ENCODE results near the gene ELMO3. TPM values are rescaled to one million over a fixed set of nuclear protein-coding genes. Genes with fewer than 3 reads are reported as not detected.

ELMO3 gene
- total RNA-seq, 1 donor from 2014 or later = 5.5 TPM

DNA sequence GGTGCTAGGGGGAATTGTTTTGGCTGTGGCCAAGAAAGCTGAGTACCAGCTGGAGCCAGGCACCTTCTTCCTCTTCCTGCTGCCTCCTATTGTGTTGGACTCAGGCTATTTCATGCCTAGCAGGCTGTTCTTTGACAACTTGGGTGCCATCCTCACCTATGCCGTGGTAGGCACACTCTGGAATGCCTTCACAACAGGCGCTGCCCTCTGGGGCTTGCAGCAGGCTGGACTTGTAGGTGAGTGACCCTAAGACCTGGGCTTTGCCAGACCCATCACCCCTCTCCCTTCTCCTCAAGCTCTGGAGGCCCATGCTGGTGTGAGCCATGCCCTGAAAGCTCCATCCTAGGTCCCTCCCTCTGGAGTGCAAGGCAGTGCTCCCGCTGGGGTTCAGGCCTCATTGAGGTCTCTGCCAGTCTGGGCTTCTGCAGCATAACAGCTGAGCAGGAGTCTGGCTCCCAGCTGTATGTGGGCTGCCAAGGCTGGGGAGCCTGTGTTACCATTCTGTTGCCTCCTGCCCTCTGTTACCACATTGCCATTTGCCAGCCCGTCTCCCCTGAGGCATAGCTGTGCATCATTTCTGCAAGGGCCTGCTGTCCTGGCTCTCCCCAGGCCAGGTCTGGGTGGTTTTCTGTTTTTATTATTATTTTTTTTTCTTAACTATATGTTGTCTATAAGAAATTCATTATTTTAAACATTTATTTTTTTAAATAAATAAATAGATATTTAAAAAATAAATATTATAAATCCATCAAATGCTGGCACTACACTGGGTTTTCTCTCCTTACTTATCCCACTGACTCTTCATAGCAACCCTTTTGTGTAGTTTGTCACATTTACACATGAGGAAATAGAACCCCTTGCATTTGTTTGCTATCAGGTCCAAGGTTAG lies 53.9 kb downstream of the ELMO3 start:
- DNase-seq (ENCODE audit: low spot score, unreplicated experiment) = no peak
- TF ChIP-seq, protein P1, sequence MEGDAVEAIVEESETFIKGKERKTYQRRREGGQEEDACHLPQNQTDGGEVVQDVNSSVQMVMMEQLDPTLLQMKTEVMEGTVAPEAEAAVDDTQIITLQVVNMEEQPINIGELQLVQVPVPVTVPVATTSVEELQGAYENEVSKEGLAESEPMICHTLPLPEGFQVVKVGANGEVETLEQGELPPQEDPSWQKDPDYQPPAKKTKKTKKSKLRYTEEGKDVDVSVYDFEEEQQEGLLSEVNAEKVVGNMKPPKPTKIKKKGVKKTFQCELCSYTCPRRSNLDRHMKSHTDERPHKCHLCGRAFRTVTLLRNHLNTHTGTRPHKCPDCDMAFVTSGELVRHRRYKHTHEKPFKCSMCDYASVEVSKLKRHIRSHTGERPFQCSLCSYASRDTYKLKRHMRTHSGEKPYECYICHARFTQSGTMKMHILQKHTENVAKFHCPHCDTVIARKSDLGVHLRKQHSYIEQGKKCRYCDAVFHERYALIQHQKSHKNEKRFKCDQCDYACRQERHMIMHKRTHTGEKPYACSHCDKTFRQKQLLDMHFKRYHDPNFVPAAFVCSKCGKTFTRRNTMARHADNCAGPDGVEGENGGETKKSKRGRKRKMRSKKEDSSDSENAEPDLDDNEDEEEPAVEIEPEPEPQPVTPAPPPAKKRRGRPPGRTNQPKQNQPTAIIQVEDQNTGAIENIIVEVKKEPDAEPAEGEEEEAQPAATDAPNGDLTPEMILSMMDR (IDR thresholded peaks at IDR 0.05; ENCODE audit: unreplicated experiment) = no peak
- H3K36me3 Mint-ChIP-seq (ENCODE audit: insufficient read depth) = no peaks in the 10 kb centered on the region
- no peaks in the 10 kb centered on the region for H3K9me3 Mint-ChIP-seq (ENCODE audit: low read depth)
- peaks cover 39% of the 10 kb centered on the region for H3K27me3 Mint-ChIP-seq
- peaks cover 8% of the 10 kb centered on the region for H3K4me1 Mint-ChIP-seq (ENCODE audit: low read depth)
- H3K27ac Mint-ChIP-seq = no peak overlapping the region
- H3K4me3 Mint-ChIP-seq (ENCODE audit: low read depth) = no peak overlapping the region

Small RNAs within 50 kb of the gene (microRNA-seq; reads per million reads assigned to microRNA genes)
- gene MIR328 (ENCODE audit: borderline number of aligned reads, unreplicated experiment) = 115 reads per million, percentile 56 among the genes with 10 or more reads in this experiment

Other genes starting within 250 kb of the ELMO3 start
- 2.7 and 4.8 TPM in 2 replicates for gene CES3, start 237.9 kb upstream of the ELMO3 start, total RNA-seq
- 4.6 and 5.2 TPM in 2 replicates for gene CES4A, start 210.5 kb upstream of the ELMO3 start, total RNA-seq
- 86.6 and 87.3 TPM in 2 replicates for gene CBFB, start 170.0 kb upstream of the ELMO3 start, total RNA-seq
- gene PHAF1, start 89.2 kb upstream of the ELMO3 start, total RNA-seq = 20.4 and 21.0 TPM in 2 replicates
- 5.1 TPM in 2 replicates for gene B3GNT9, start 48.1 kb upstream of the ELMO3 start, total RNA-seq
- gene TRADD, start 39.2 kb upstream of the ELMO3 start, total RNA-seq = 5.6 and 6.6 TPM in 2 replicates
- gene FBXL8, start 39.2 kb upstream of the ELMO3 start, total RNA-seq = 1.7 and 2.1 TPM in 2 replicates
- 2.2 and 6.8 TPM in 2 replicates for gene HSF4, start 34.4 kb upstream of the ELMO3 start, total RNA-seq
- 9.4 and 12.7 TPM in 2 replicates for gene NOL3, start 28.6 kb upstream of the ELMO3 start, total RNA-seq
- gene MATCAP1, start 15.2 kb upstream of the ELMO3 start, total RNA-seq = 137 and 145 TPM in 2 replicates
- gene EXOC3L1, start 9.0 kb upstream of the ELMO3 start, total RNA-seq = not detected in 2 replicates
- 82.1 and 82.8 TPM in 2 replicates for gene E2F4, start 7.0 kb upstream of the ELMO3 start, total RNA-seq
- gene TMEM208, start 28.0 kb downstream of the ELMO3 start, total RNA-seq = 33.4 and 36.3 TPM in 2 replicates
- 28.2 and 30.2 TPM in 2 replicates for gene FHOD1, start 48.4 kb downstream of the ELMO3 start, total RNA-seq
- gene SLC9A5, start 49.8 kb downstream of the ELMO3 start, total RNA-seq = 3.4 and 3.9 TPM in 2 replicates
- 3.3 and 3.8 TPM in 2 replicates for gene PLEKHG4, start 80.4 kb downstream of the ELMO3 start, total RNA-seq
- gene KCTD19, start 127.6 kb downstream of the ELMO3 start, total RNA-seq = 0.14 and 1.4 TPM in 2 replicates
- gene LRRC36, start 127.7 kb downstream of the ELMO3 start, total RNA-seq = 1.6 and 2.3 TPM in 2 replicates
- 17.5 and 26.8 TPM in 2 replicates for gene TPPP3, start 194.4 kb downstream of the ELMO3 start, total RNA-seq
- 16.5 and 17.0 TPM in 2 replicates for gene ZDHHC1, start 217.3 kb downstream of the ELMO3 start, total RNA-seq
- 38.7 and 44.5 TPM in 2 replicates for gene HSD11B2, start 232.0 kb downstream of the ELMO3 start, total RNA-seq

Measured in progenitor cell of endocrine pancreas (in vitro differentiated cells).